ENCODE data around the gene EYA2.

GRCh38 chr20:47183367-47183766 lies 288.7 kb downstream of the EYA2 start:
- TF ChIP-seq RARB (CRISPR knock-in tag; IDR thresholded peaks at IDR 0.05) (no peak), TSHZ2 (CRISPR knock-in tag; IDR thresholded peaks at IDR 0.05) (no peak), ZNF70 (CRISPR knock-in tag; IDR thresholded peaks at IDR 0.05) (no peak)

Measured in SK-N-SH treated with all-trans-retinoic acid at 6 μM for 48 hours (cell line).